Heart right ventricle (tissue), 16 donors: ENCODE measurements around the gene C1orf74. TPM values are rescaled to one million over a fixed set of nuclear protein-coding genes. Genes with fewer than 3 reads are reported as not detected.
"Not testable (repeated sequence)": the region's sequence is repeated elsewhere in the genome, so short reads cannot be mapped to it uniquely, and the experiment has no call there.

Experiments
- ATAC-seq, 8 donors: fragments of 200-7000 bp; cut with Tn5 transposase; one replicate each; pipeline ENCODE4 v1.9.1; 2020; ENCODE audit warnings: mild to moderate bottlenecking in 8 of 8, moderate library complexity in 8 of 8, moderate number of reproducible peaks in 1 of 8
- DNase-seq, 2 donors: peaks; one replicate each; pipeline ENCODE4 v3.0.0-alpha.2; 2020
- H3K27ac ChIP-seq, 10 donors: fragments of 200-600 bp; sonication (generic) in 2 of 10; one replicate each; pipeline versions ENCODE4 v1.5.0 to v1.8.0; 2020 to 2022; ENCODE audit warnings: mild to moderate bottlenecking in 3 of 10
- H3K27me3 ChIP-seq, 7 donors: fragments of 200-600 bp; one replicate each; pipeline ENCODE4 v1.8.0; 2021 to 2022; ENCODE audit warnings: mild to moderate bottlenecking in 2 of 7
- H3K36me3 ChIP-seq, 9 donors: fragments of 200-600 bp; sonication (generic) in 1 of 9; one replicate each; pipeline versions ENCODE4 v1.5.0 to v1.8.0; 2020 to 2022; ENCODE audit warnings: mild to moderate bottlenecking in 2 of 9
- H3K4me1 ChIP-seq, 9 donors: fragments of 200-600 bp; sonication (generic) in 1 of 9; one replicate each; pipeline versions ENCODE4 v1.5.0 to v1.8.0; 2020 to 2022; ENCODE audit warnings: mild to moderate bottlenecking in 4 of 9
- H3K4me3 ChIP-seq, 10 donors: fragments of 200-600 bp; sonication (generic) in 2 of 10; one replicate each; pipeline versions ENCODE4 v1.5.0 to v1.8.0; 2020 to 2022; ENCODE audit warnings: mild to moderate bottlenecking in 7 of 10, moderate library complexity in 2 of 10
- H3K9me3 ChIP-seq, 11 donors: fragments of 200-600 bp in 10 of 11; sonication (generic) in 2 of 11; one replicate each; pipeline versions ENCODE4 v1.5.0 to v1.8.0; 2013 to 2022; ENCODE audit warnings: mild to moderate bottlenecking in 2 of 11, control low read depth in 1 of 11, moderate library complexity in 1 of 11
- CTCF ChIP-seq, 9 donors: fragments of 200-600 bp; sonication (generic) in 2 of 9; IDR thresholded peaks; one replicate each; pipeline versions ENCODE4 v1.5.0 to v1.8.0; 2021 to 2022; ENCODE audit warnings: antibody characterized with exemption in 9 of 9, mild to moderate bottlenecking in 5 of 9, moderate library complexity in 1 of 9
- WGBS, 2 donors: extraction: QIAGEN DNeasy Blood & Tissue Kit; methylation state at CpG; one replicate each; pipeline ENCODE4 v1.1.7; 2013; ENCODE audit warnings: inconsistent platforms in 1 of 2; 5-methylcytosine and 5-hydroxymethylcytosine counted together
- intact Hi-C, 10 donors: fragments of 100-400 bp; cut with DNase I; formaldehyde crosslinking; loops; one replicate each; pipeline versions ENCODE4 v1.11.1 to v1.14.2; 2022
- polyA plus RNA-seq, 2 donors: library from polyadenylated mRNA; stranded (reverse); fragments of 200-250 nt; gene quantifications; one replicate each; pipeline ENCODE4 v1.2.3, GENCODE V29; 2013
- total RNA-seq, 10 donors: library from RNA; stranded (reverse); fragmentation: NEBNext Ultra II Directional in 3 of 10; extraction: Animal tissue kit (Norgen Biotek cat#: 25700) in 3 of 10; gene quantifications; one replicate each; pipeline versions ENCODE4 v1.2.1 to v1.2.4, GENCODE V29; 2021 to 2023
- donor health status: Arrhythmogenic right ventricular cardiomyopathy.
- donor health status: ischemic (EF 13 %, LVEDD 7.1; RV severe dilation, severe dysfunction).
- donor health status: healthy with polysubstance abuse.
- donor health status: DM: no; HTN: yes; CAD: no.
- donor health status: DM: no; HTN: no; CAD: no.
- donor health status: ischemic (EF 25% LVEDD 6.9; RV normal size, moderate dysfunction).
- donor health status: ischemic (EF 25% LVEDD 5.7; RV mildly dilated, moderate dysfunction).
- donor health status: healthy.
- donor health status: DM: yes; HTN: yes; CAD: no.
- donor health status: Ischemic cardiomyopathy.
- donor health status: ischemic (EF 35%, LVEDD 5.7; RV mildly dilated, moderate dysfunction).
- donor health status: nonischemic (EF 11% LVEDD 7.7; RV severe dilation, severe dysfunction).
- donor health status: DM: yes; HTN: yes; CAD: no.
- donor health status: PGD.
- donor health status: ischemic (EF 29% LVEDD 5.4; RV normal size, mild dysfunction).
- donor health status: nonischemic (EF 23%, LVEDD 6.1; RV moderate dilation, normal function).

The C1orf74 gene
- total and polyA plus RNA-seq, 12 donors, result 1.0 to 2.8 (median 1.8) TPM

DNA sequence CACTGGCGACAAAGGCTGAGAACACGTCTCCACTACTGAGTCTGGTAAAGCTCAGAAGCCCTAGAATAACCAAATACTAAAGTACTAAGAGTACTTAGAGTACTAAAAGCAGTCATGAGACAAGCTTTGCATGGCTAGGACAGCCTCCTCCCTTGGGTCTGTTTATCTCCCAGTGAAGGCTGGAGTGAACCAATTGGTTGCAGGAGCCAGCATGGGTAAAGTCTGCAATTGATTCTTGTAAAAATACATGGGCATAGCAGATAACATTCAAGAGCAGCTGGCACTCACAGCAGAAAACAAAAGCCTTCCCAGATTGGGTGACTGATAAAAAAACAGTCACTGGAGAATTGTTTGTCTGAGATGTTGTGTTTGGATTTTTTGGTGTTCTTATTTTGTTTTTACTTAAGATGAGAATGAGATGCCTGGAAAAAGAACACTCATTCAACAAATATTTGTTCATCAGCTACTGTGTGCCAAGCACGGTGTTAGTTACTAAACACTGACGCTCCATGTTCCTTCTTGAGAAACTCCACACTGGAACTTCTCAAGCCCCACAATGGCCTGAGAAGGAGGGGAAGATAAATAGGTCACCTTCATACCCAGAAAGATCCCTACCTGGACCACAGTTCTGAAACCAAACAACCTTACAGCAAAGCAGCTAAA lies 17.9 kb upstream of the C1orf74 start:
- intact Hi-C loops, result no loop called here
- DNase-seq, result no peak
- H3K9me3 ChIP-seq, result no peaks in the 10 kb centered on the region
- peak overlapping the region; percentile 34 to 89 (median 71) for H3K27ac ChIP-seq
- peak in 6 of 8 donors; percentile 39 to 78 (median 52) for ATAC-seq
- peaks cover 4 to 47% (median 22%) of the 10 kb centered on the region in 9 donors for H3K4me1 ChIP-seq
- no peaks in the 10 kb centered on the region for H3K36me3 ChIP-seq
- 62 to 63% methylated on average over 4 of the region's 4 CpGs for WGBS, 2 donors
- no peak for TF ChIP-seq CTCF (IDR thresholded peaks at IDR 0.05)
- H3K4me3 ChIP-seq, result peak overlapping the region in 8 of 10 donors; percentile 1 to 41 (median 20)
- no peaks in the 10 kb centered on the region for H3K27me3 ChIP-seq

- TF ChIP-seq CTCF (IDR thresholded peaks at IDR 0.05), result no peak
- Histone ChIP-seq H3K4me3 (peak overlapping the region in 7 of 10 donors; percentile 1 to 41 (median 25)), H3K36me3 (no peaks in the 10 kb centered on the region), H3K4me1 (peaks cover 4 to 41% (median 20%) of the 10 kb centered on the region in 9 donors), H3K27ac (peak overlapping the region; percentile 34 to 89 (median 71)), H3K27me3 (no peaks in the 10 kb centered on the region), H3K9me3 (no peaks in the 10 kb centered on the region)
- ATAC-seq (peak in 6 of 8 donors; percentile 36 to 81 (median 74)), DNase-seq (peak in 1 of 2 donors; percentile 72)
- 37 to 48% methylated on average over 5 of the region's 5 CpGs for WGBS, 2 donors
- intact Hi-C loops, result no loop called here
These were observed 16.9 kb upstream of the C1orf74 start for GRCh38 chr1:209800984-209801834.

- Histone ChIP-seq H3K27me3 (peaks cover 0 to 18% (median 0%) of the 10 kb centered on the region in 7 donors), H3K36me3 (peaks cover 0 to 17% (median 0%) of the 10 kb centered on the region in 9 donors), H3K27ac (no peak overlapping the region), H3K4me1 (peaks cover 4 to 33% (median 16%) of the 10 kb centered on the region in 9 donors), H3K9me3 (no peaks in the 10 kb centered on the region), H3K4me3 (no peak overlapping the region)
- no peak for DNase-seq
- WGBS, 2 donors, result 83 to 86% methylated on average over 9 of the region's 9 CpGs
- TF ChIP-seq CTCF (IDR thresholded peaks at IDR 0.05), result peak in 1 of 9 donors; percentile 7
- intact Hi-C loops, result no loop called here
- no peak for ATAC-seq
These were observed 13.8 kb upstream of the C1orf74 start for GRCh38 chr1:209797978-209798639.

GRCh38 chr1:209793711-209794110 lies 9.4 kb upstream of the C1orf74 start:
- peaks cover 0 to 37% (median 0%) of the 10 kb centered on the region in 9 donors for H3K36me3 ChIP-seq
- H3K27ac ChIP-seq, H3K4me1 ChIP-seq, H3K9me3 ChIP-seq, ATAC-seq, intact Hi-C loops, H3K4me3 ChIP-seq, DNase-seq: not testable (repeated sequence)
- WGBS, 2 donors, result 85 to 90% methylated on average over 3 of the region's 3 CpGs
- H3K27me3 ChIP-seq, result peaks cover 0 to 36% (median 0%) of the 10 kb centered on the region in 7 donors
